ENCODE data around the gene ASTE1.
"Not testable (repeated sequence)": the region's sequence is repeated elsewhere in the genome, so short reads cannot be mapped to it uniquely, and the experiment has no call there.

Gene ASTE1

GRCh38 chr3:131007782-131008181 lies 18.8 kb downstream of the ASTE1 start:
- no peak for DNase-seq

DNA sequence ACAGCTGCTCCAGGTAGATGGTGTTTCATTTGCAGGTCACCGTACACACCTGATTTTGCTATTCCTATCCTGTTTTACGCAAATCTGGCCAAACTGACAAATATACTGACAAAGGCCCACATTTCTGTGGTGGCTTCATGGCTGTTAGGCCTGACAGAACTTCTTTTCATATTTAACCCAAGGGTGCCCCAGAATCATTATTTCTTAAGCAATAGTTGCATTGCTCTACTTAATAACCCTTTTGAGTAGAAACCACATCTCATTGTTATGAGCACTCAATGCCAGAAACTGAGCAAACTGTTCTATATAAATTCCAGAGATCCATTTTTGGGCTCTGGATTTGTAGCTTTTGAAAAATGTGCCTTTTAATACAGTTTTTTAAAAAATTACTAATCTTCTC lies 19.4 kb downstream of the ASTE1 start:
- no peak for DNase-seq

DNA sequence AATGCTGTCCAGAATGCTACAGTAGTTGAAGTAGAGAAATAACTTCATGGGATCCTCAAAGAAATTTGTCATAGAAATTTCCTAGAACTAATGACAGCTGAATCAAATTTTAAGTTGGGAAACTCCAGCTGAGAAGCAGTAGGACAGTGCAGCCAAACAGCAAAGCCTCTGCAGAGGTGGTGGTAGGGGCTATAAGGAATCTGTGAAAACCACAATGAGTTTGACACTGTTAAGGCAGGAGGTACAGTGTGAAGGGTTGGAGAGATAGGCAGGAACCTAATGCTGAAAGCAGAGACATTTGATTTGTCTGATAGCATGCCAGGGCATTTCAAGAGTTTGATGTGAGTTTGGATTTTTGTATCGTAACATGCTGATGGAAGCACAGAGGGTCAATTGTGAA lies 22.0 kb downstream of the ASTE1 start:
- DNase-seq, result no peak

GRCh38 chr3:131001071-131001470 lies 25.6 kb downstream of the ASTE1 start:
- no peak for DNase-seq

DNA sequence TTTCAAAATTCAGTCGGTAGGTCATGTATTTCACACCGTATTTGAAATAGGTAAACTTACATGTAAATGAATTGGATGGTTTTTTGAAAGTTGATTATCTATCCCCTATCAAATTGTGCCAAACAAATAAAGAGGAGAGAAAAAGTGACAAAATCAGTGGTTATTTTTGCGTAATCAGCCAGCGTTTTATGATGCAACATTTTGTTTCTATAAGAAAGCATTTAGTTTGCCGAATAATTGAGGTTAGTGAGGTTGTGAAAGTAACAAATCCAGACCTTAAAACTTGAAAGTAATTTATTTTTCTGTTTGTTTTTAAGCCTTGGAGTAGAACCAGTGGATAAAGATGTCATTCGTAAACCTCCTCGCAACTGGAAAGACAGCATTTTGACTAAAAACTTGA lies 29.3 kb downstream of the ASTE1 start:
- DNase-seq, result no peak

DNA sequence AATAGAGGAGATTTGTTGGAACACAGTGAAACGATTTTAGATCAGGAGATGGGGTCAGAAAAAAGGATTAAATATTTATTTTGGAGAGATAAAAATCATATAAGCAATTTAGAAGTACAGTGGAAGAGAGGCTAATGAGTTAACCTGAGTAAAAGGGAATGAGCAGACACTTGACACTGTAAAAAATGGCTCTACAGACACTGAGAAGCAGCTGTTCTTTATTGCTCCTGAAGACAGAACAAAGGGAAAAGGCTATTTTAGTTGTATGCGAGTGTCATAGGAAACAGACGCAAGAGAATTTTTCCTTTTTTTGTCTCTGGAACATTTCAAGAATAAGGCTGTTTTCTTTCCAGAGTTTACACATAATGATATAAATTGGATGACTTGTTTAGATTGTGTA lies 34.3 kb downstream of the ASTE1 start:
- peak; percentile 10 for DNase-seq

DNA sequence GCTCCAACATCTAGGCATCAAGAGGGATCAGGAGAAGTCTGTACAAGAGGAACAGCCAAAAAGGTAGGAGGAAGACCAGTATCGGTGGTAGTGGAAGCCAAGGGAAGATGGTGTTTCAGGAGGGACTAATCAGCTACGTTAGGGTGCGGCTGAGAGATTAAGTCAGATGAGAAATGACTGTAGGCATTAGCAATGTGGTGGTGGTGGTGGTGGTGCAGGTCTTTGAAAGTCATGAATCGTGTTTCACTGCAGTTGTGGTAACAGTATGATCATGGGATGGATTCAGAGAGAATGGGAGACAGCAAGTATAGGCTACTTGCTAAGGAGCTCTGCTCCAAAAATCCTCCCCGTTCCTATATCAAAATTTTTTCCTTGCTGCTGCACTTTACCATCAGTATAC lies 35.5 kb downstream of the ASTE1 start:
- no peak for DNase-seq

DNA sequence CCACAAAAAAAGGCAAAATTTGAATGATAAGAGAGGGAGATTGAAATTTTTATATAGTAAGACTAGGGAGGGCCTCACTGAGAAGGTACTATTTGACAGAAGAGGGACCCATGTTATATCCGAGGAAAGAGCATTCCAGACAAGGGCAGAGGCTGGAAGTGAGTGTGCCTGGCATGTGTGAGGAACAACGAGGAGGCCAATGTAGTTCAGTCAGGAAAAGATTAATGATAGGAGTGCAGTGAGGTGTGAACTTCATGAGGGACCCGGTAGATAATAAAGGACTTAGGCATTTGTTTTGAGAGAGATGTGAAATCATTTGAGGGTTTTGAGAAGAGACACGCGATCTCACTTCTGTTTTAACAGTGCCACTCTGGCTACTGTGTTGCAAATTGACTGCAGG lies 36.3 kb downstream of the ASTE1 start:
- no peak for DNase-seq

GRCh38 chr3:130981469-130981868 lies 45.2 kb downstream of the ASTE1 start:
- DNase-seq, result no peak

- DNase-seq, result no peak
These were observed 47.5 kb downstream of the ASTE1 start for GRCh38 chr3:130979117-130979516.

- DNase-seq, result no peak
These were observed 49.9 kb downstream of the ASTE1 start for GRCh38 chr3:130976706-130977105.

GRCh38 chr3:130975251-130975650 lies 51.4 kb downstream of the ASTE1 start:
- DNase-seq, result no peak

DNA sequence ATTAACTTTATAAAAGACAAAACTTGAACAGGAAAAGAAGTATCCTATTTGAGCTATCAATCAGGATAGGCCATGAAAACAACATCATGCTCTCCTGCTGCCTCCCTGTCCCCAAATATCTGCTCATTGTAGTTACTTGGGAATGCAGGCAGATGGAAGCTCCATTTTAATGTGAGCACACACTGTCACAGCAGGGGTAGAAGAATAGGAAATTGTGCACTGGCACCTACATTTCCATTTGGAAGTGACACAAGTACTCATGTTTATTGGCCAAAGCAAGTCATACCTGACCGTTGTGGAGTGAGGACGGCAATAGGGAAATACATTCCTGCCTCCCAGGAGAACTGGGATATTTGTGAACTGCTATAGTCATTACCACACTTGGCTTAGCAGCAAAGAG lies 52.4 kb downstream of the ASTE1 start:
- DNase-seq, result no peak

GRCh38 chr3:130973406-130973805 lies 53.2 kb downstream of the ASTE1 start:
- no peak for DNase-seq

DNA sequence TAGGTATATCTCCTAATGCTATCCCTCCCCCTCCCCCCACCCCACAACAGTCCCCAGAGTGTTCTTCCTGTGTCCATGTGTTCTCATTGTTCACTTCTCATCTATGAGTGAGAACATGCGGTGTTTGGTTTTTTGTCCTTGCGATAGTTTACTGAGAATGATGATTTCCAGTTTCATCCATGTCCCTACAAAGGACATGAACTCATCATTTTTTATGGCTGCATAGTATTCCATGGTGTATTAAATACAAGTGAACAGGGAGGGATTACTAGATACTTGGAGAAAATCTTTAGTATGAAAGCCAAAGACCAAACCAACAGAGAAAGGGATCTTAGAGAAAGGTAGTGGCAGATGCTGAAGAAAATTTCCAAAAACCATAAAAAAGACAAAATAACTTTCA lies 54.0 kb downstream of the ASTE1 start:
- DNase-seq, result not testable (repeated sequence)

DNA sequence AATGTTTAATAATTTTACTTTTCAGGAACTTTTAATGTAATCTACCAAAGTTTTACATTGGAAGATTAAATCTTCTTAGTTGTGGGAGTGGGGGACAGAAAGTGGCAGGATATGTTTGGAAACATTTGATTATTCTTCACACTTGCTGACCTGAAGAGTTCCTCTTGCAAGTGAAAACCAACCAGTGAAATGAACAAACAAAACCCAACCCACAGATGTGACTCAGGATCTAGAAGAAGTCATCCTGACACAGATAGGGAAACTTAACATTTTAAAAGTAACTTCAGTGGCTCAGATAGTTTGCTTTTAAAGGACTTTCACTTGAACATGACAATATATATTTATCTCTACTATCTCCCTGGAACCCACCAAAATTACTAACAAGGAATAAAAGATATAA lies 55.4 kb downstream of the ASTE1 start:
- no peak for DNase-seq

DNA sequence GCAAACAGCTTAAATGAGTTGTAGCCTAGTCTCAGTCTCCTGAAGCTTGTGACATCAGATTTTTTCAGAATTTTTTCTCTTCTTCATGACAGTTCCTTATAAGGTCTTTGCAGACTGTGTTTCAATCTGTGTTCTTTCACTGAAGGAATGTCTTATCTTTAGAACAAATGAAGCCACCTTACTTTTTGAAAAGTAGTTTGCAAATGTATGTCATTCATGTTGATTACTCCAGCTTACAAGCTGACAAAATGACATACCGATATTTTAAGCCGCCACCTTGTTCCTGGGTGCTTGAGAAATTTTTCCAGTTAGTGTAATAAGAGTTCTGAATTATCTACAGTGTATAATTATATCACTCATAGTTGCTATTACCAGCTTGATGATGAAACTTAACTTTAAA lies 57.0 kb downstream of the ASTE1 start:
- DNase-seq, result no peak

- DNase-seq, result no peak
These were observed 58.4 kb downstream of the ASTE1 start for GRCh38 chr3:130968221-130968620.

DNA sequence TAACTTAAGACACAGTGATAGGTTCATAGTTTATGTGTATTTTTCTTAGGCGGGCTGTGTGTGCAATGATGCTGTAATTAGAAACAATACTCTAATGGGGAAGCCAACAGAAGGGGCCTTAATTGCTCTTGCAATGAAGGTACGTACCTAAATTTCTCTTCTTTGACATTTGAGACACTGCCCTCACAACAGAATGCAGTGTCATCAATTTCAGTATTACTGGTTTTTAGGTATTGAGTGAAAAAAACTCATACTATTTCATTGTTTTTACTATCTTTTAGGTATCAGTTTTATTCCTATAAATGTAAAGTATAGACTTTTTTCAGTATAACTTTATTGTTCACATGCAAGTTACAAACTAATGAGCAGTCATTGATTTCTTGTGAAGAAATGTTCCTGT lies 59.3 kb downstream of the ASTE1 start:
- no peak for DNase-seq

DNA sequence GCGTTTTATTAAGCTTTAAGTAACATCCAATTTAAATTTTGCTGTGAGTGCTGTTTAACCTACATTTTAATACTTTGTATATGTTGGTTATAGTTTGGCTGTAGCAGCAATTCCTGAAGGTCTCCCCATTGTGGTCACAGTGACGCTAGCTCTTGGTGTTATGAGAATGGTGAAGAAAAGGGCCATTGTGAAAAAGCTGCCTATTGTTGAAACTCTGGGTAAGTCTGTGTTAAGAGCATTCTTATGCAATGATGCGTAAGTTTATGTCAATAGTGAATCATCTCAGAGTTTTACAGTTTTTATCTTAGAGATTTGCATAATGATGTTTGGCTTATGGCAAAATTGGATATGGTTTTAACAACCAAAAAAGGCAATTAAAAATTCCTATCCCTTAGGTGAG lies 62.7 kb downstream of the ASTE1 start:
- DNase-seq, result no peak

Measured in NCI-H1105 (cell line).